Lung (tissue), 12 donors: ENCODE results near the gene FUT1. TPM values are rescaled to one million over a fixed set of nuclear protein-coding genes. Genes with fewer than 3 reads are reported as not detected.

Source experiments
- ATAC-seq: fragments of 200-7000 bp; cut with Tn5 transposase; one replicate; pipeline ENCODE4 v1.9.1; 2020; ENCODE audit warnings: moderate number of reproducible peaks; ENCODE audit not compliant: insufficient read depth, low FRiP score
- DNase-seq, 3 donors: peaks; one replicate each; pipeline ENCODE4 v3.0.0-alpha.2; 2013 to 2017
- H3K27ac ChIP-seq, 2 donors: one replicate each; pipeline ENCODE4 v1.5.1; 2013; ENCODE audit warnings: mild to moderate bottlenecking in 2 of 2, moderate library complexity in 2 of 2, control low read depth in 1 of 2, inconsistent platforms in 1 of 2, low read depth in 1 of 2, low read length in 1 of 2
- H3K27me3 ChIP-seq, 3 donors: one replicate each; pipeline ENCODE4 v1.5.1; 2013; ENCODE audit warnings: low read length in 2 of 3; ENCODE audit not compliant: control insufficient read depth in 3 of 3, insufficient read depth in 3 of 3
- H3K36me3 ChIP-seq, 4 donors: one replicate each; pipeline ENCODE4 v1.5.1; 2013; ENCODE audit warnings: low read length in 4 of 4, mild to moderate bottlenecking in 1 of 4, moderate library complexity in 1 of 4; ENCODE audit not compliant: control insufficient read depth in 4 of 4, insufficient read depth in 4 of 4
- H3K4me1 ChIP-seq, 5 donors: one replicate each; pipeline ENCODE4 v1.5.1; 2013; ENCODE audit warnings: low read length in 5 of 5, mild to moderate bottlenecking in 2 of 5, moderate library complexity in 1 of 5; ENCODE audit not compliant: control insufficient read depth in 5 of 5, insufficient read depth in 5 of 5
- H3K4me3 ChIP-seq: one replicate; pipeline ENCODE4 v1.5.1; 2013; ENCODE audit warnings: mild to moderate bottlenecking, control low read depth, moderate library complexity
- H3K9ac ChIP-seq, 2 donors: one replicate each; pipeline ENCODE4 v1.5.1; 2013; ENCODE audit warnings: low read length in 2 of 2, control low read depth in 1 of 2; ENCODE audit not compliant: insufficient read depth in 1 of 2
- H3K9me3 ChIP-seq, 4 donors: one replicate each; pipeline ENCODE4 v1.5.1; 2013; ENCODE audit warnings: low read length in 3 of 4, mild to moderate bottlenecking in 1 of 4, moderate library complexity in 1 of 4; ENCODE audit not compliant: control insufficient read depth in 4 of 4, insufficient read depth in 3 of 4
- WGBS, 2 donors: extraction: QIAGEN DNeasy Blood & Tissue Kit; methylation state at CpG; one replicate each; pipeline ENCODE4 v1.1.7; 2013; 5-methylcytosine and 5-hydroxymethylcytosine counted together
- polyA plus RNA-seq, 2 donors: library from polyadenylated mRNA; stranded (reverse); fragments of 200-250 nt; gene quantifications; one replicate each; pipeline ENCODE4 v1.2.1, GENCODE V29; 2013
- total RNA-seq, 2 donors: library from RNA; depleted of rRNA in 1 of 2; stranded (reverse); fragments of >200 nt in 1 of 2; gene quantifications; one replicate each; pipeline ENCODE4 v1.2.1, GENCODE V29; 2014 to 2021
- TF ChIP-seq, protein P1 (sequence below): IDR thresholded peaks from 2 replicates; pipeline ENCODE4 v1.5.1; 2012; ENCODE audit warnings: mild to moderate bottlenecking; ENCODE audit errors: control extremely low read depth, extremely low read depth
- donor health status: control.
- donor health status: control.
- donor health status: Bipolar disorder and iron deficiency.
- donor health status: healthy.
- donor health status: DM: yes; HTN: yes; CAD: no.

Gene FUT1
- total and polyA plus RNA-seq, 4 donors: 5.1 to 12.4 (median 7.1) TPM

DNA sequence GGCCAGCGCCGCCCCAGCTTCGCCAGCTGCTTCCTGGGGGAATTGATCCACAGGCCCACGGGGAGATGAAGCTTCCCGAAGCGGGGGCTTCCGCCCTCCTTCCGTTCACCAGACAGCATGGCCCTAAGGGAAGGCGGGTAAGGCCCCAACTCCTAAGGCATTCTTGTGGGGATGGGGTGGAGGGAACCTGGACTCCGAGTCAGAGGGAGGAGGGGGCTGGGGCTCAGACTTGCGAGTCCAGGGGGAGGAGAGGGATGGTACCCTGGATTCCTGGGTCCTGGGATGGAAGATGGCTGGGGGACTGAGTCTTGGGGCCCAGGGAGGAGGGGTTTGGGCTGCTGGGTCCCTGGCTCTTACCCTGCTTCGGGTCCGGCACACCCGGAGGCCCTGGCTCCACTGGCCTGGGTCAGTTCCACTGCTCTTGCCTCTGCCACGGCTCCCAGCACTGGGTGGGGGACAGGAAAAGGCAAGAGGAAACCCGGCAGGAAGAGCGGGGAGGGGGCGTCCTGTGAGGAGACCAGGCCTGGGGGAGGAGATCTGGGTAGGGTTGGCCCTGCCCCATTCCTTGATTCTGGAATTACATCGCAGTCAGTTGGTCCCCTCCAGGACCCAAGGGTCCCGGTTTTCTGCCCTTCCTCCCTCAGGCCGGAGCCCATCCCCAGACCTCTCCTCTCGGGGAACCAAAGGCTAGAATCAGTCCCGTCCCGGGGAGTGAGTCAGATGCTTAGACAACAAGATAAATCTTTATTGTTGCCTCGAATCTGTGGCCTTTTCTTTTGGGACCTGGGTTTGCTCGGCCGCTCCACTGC, 12.1 kb downstream of the FUT1 start, which contains the start of gene RASIP1:
RASIP1 (minus strand) TSS at position 447 of the 809 bp plus-strand sequence; CDS start at position 119, 328 bp downstream.
- Histone ChIP-seq H3K4me1 (peaks cover 0 to 20% (median under 1%) of the 10 kb centered on the region in 5 donors), H3K27me3 (peaks cover 0 to 16% (median 12%) of the 10 kb centered on the region in 3 donors), H3K9me3 (no peaks in the 10 kb centered on the region), H3K9ac (no peak within 1 kb of the TSS), H3K36me3 (peaks cover 0 to 3% (median 0%) of the 10 kb centered on the region in 4 donors), H3K27ac (peak within 1 kb of the TSS; percentile 80), H3K4me3 (peak within 1 kb of the TSS; percentile 74)
- TF ChIP-seq, protein P1, sequence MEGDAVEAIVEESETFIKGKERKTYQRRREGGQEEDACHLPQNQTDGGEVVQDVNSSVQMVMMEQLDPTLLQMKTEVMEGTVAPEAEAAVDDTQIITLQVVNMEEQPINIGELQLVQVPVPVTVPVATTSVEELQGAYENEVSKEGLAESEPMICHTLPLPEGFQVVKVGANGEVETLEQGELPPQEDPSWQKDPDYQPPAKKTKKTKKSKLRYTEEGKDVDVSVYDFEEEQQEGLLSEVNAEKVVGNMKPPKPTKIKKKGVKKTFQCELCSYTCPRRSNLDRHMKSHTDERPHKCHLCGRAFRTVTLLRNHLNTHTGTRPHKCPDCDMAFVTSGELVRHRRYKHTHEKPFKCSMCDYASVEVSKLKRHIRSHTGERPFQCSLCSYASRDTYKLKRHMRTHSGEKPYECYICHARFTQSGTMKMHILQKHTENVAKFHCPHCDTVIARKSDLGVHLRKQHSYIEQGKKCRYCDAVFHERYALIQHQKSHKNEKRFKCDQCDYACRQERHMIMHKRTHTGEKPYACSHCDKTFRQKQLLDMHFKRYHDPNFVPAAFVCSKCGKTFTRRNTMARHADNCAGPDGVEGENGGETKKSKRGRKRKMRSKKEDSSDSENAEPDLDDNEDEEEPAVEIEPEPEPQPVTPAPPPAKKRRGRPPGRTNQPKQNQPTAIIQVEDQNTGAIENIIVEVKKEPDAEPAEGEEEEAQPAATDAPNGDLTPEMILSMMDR: no peak
- DNase-seq (no peak), ATAC-seq (no peak)
- WGBS, 2 donors: 30 to 49% methylated on average over 26 to 27 of the region's 27 CpGs

DNA sequence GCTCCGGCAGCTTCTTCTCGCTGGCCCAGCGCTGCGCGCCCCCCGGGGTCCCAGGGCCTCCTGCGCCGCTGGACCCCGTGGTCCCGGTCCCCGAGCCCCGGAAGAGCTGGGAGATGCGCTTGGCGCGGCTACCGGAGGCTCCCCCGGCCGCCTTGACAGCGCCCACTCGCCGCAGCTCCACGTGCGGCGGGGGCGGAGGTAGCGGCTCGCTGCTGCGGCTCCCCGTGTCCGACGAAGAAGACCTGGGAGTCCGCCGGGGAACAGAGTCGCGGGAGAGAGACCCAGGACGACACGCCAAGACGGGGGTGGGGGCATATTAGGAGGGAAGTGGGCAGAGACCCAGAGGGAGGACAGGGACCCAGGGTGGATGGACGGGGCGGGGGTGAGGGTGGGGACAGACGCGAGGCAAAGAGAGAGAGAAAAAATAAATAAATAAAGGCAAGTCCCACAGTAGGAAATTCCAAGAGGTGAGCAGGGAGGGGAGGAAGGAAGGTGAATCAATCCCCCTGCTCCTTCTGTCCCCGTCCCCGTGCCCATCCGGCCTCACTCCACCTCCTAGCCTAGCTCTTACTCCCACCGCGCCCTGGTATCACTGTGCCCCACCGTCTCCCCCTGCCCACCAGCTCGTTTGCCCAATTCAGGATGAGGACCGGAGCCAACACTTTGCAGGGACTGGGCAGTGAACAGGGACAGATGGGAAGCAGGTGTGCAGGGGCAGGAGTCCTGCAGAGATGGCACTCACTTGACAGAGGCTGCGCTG, 12.9 kb downstream of the FUT1 start:
- ATAC-seq (no peak), DNase-seq (no peak)
- WGBS, 2 donors: 6 to 11% methylated on average over 46 to 51 of the region's 51 CpGs
- H3K36me3 ChIP-seq: peaks cover 0 to 7% (median 0%) of the 10 kb centered on the region in 4 donors
- peak overlapping the region; percentile 80 for H3K27ac ChIP-seq
- H3K9ac ChIP-seq: no peak overlapping the region
- peaks cover 0 to 20% (median 0%) of the 10 kb centered on the region in 5 donors for H3K4me1 ChIP-seq
- no peaks in the 10 kb centered on the region for H3K9me3 ChIP-seq
- peaks cover 0 to 16% (median 9%) of the 10 kb centered on the region in 3 donors for H3K27me3 ChIP-seq
- H3K4me3 ChIP-seq: peak overlapping the region; percentile 74
- TF ChIP-seq, protein P1: no peak

DNA sequence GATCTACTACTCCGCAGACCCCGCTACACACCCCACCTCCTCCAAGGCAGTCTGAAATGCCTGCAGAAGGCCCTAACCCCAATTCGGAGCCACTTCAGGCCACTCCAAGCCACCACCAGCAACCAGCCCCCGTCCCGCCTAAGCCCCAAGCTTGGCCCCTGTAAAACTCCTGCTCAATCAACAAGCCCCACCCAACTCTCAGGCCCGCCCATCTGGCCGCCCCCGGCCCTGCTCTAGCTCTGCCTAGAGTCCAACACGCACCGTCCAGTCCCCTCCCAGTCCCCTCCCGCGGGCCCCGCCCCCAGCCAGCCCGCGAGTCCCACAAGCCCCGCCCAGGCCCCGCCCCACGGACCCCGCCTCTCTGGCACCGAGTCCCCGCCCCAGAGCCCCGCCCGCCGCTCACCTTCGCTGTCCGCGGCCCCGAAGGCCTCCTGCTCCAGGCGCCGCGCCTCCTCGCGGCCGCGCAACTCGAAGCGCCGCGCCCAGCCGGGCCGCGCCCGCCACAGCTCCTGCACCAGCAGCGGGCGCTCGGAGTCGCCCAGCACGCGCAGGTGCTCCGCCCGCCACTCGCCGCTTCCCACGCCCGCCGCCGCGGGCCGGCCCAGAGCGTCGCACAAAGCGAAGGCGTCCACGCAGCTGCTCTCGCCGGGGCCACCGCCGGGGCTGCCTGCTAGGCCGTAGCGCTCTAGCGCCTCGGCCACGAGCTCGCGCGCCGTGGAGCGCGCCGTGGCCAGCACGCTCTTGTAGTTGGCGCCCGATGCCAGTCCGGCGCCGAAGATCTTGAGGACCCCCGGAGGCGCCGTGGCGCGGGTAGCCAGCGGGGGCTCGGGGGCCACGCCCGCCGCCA, 13.7 kb downstream of the FUT1 start:
- 1 to 3% methylated on average over 49 to 96 of the region's 96 CpGs for WGBS, 2 donors

More for the DNA sequence above, 13.7 kb downstream of the FUT1 start:
- H3K27ac ChIP-seq: peak overlapping the region; percentile 68 to 80
- peak; percentile 88 to 94 (median 91) for DNase-seq
- H3K36me3 ChIP-seq: peaks cover 0 to 7% (median 0%) of the 10 kb centered on the region in 4 donors
- TF ChIP-seq, protein P1: peak; percentile 32
- no peaks in the 10 kb centered on the region for H3K9me3 ChIP-seq
- H3K4me3 ChIP-seq: peak overlapping the region; percentile 58
- H3K27me3 ChIP-seq: peaks cover 0 to 16% (median 9%) of the 10 kb centered on the region in 3 donors
- ATAC-seq: peak; percentile 93
- peak overlapping the region in 1 of 2 donors; percentile 32 for H3K9ac ChIP-seq
- H3K4me1 ChIP-seq: peaks cover 0 to 18% (median 0%) of the 10 kb centered on the region in 5 donors
